HUDEP-2 (cell line): ENCODE data around the gene RNF113B.

Source experiments
- DNase-seq, 76 experiments: peaks; one replicate each; lab custom pipeline; 2025; ENCODE audit not compliant: unreplicated experiment in 76 of 76; lab: John Stamatoyannopoulos, UW

The RNF113B gene

GRCh38 chr13:98142380-98143156 is 34.5 kb downstream of the RNF113B start, which contains the start of gene FARP1:
Gene FARP1, plus strand, starts transcription at chr13:98143094. Its CDS starts 70,149 bp downstream, at chr13:98213243.
- DNase-seq: peak in 46 of 76 experiments; percentile 3 to 72 (median 34)

- peak in 1 of 76 experiments; percentile 27 for DNase-seq
These were observed 35.3 kb downstream of the RNF113B start for GRCh38 chr13:98141509-98142379.

GRCh38 chr13:98141091-98141490 is 36.0 kb downstream of the RNF113B start:
- no peak for DNase-seq

GRCh38 chr13:98134901-98135300 is 42.2 kb downstream of the RNF113B start:
- DNase-seq: no peak

- peak in 59 of 76 experiments; percentile 2 to 76 (median 37) for DNase-seq
These were observed 43.1 kb downstream of the RNF113B start for GRCh38 chr13:98133946-98134345.

GRCh38 chr13:98129059-98129746 is 47.9 kb downstream of the RNF113B start:
- DNase-seq: no peak
